ENCODE results near the gene KAT6B.

DNA sequence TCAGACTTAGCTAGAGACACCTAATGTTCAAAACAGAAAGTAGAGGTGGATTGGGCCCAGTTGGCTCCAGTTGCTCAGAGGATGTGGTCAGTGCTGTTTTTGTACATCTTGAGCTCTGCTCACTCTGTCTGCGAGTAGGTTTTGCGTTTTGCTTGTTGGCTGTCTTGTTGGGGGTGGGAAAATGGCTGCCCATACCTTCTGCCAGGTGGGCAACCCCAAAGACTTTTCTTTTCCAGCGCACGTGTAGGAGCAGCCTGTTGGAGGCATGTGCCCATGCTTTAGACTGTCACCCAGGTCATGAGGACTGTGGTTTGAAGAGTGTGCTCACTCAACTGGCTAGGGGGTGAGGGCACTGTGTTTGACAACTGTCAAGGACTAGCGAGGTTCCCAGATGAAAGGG is 73.9 kb downstream of the KAT6B start:
- TF ChIP-seq, protein P1, sequence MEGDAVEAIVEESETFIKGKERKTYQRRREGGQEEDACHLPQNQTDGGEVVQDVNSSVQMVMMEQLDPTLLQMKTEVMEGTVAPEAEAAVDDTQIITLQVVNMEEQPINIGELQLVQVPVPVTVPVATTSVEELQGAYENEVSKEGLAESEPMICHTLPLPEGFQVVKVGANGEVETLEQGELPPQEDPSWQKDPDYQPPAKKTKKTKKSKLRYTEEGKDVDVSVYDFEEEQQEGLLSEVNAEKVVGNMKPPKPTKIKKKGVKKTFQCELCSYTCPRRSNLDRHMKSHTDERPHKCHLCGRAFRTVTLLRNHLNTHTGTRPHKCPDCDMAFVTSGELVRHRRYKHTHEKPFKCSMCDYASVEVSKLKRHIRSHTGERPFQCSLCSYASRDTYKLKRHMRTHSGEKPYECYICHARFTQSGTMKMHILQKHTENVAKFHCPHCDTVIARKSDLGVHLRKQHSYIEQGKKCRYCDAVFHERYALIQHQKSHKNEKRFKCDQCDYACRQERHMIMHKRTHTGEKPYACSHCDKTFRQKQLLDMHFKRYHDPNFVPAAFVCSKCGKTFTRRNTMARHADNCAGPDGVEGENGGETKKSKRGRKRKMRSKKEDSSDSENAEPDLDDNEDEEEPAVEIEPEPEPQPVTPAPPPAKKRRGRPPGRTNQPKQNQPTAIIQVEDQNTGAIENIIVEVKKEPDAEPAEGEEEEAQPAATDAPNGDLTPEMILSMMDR (IDR thresholded peaks at IDR 0.05): no peak
- no peak for TF ChIP-seq POLR2A (IDR thresholded peaks at IDR 0.05)

All from uterus (tissue), 2 donors.